HEK293 (cell line): ENCODE results near the gene HIGD1A.

Source experiments
- GLI4 ChIP-seq: fragments of 450-650 bp; formaldehyde crosslinking; IDR thresholded peaks from 2 replicates; pipeline ENCODE4 v1.5.1; 2016; ENCODE audit warnings: missing biosample characterization, missing genetic modification characterization
- HOXC10 ChIP-seq: sonication (generic); formaldehyde crosslinking; IDR thresholded peaks from 2 replicates; pipeline ENCODE4 v1.8.1; 2023; ENCODE audit warnings: mild to moderate bottlenecking, missing genetic modification reagents
- HOXD13 ChIP-seq: sonication (generic); formaldehyde crosslinking; IDR thresholded peaks from 2 replicates; pipeline ENCODE4 v1.8.0; 2022; ENCODE audit warnings: missing genetic modification reagents, borderline replicate concordance
- SP2 ChIP-seq: fragments of 450-650 bp; formaldehyde crosslinking; IDR thresholded peaks from 2 replicates; pipeline ENCODE4 v1.5.1; 2016; ENCODE audit warnings: missing biosample characterization, missing genetic modification characterization
- SP3 ChIP-seq: fragments of 450-650 bp; formaldehyde crosslinking; IDR thresholded peaks from 2 replicates; pipeline ENCODE4 v1.5.1; 2016; ENCODE audit warnings: missing biosample characterization, missing genetic modification characterization
- ZBTB20 ChIP-seq: fragments of 450-650 bp; formaldehyde crosslinking; IDR thresholded peaks from 2 replicates; pipeline ENCODE4 v1.5.1; 2016; ENCODE audit warnings: missing biosample characterization, missing genetic modification characterization
- ZEB2 ChIP-seq: fragments of 450-650 bp; formaldehyde crosslinking; IDR thresholded peaks from 2 replicates; pipeline ENCODE4 v1.5.1; 2016; ENCODE audit warnings: missing biosample characterization, missing genetic modification characterization
- ZFP69B ChIP-seq: fragments of 450-650 bp; formaldehyde crosslinking; IDR thresholded peaks from 2 replicates; pipeline ENCODE4 v1.5.1; 2016; ENCODE audit warnings: missing biosample characterization, missing genetic modification characterization
- ZNF121 ChIP-seq: fragments of 450-650 bp; formaldehyde crosslinking; IDR thresholded peaks from 2 replicates; pipeline ENCODE4 v1.5.1; 2016; ENCODE audit warnings: missing biosample characterization, missing genetic modification characterization
- ZNF223 ChIP-seq: fragments of 450-650 bp; formaldehyde crosslinking; IDR thresholded peaks from 2 replicates; pipeline ENCODE4 v1.5.1; 2016; ENCODE audit warnings: missing biosample characterization, missing genetic modification characterization
- ZNF248 ChIP-seq: fragments of 450-650 bp; formaldehyde crosslinking; IDR thresholded peaks from 2 replicates; pipeline ENCODE4 v1.5.1; 2017; ENCODE audit warnings: missing biosample characterization, missing genetic modification characterization
- ZNF302 ChIP-seq: fragments of 450-650 bp; formaldehyde crosslinking; IDR thresholded peaks from 2 replicates; pipeline ENCODE4 v1.5.1; 2016; ENCODE audit warnings: missing biosample characterization, missing genetic modification characterization, low read depth
- ZNF311 ChIP-seq: fragments of 450-650 bp; formaldehyde crosslinking; IDR thresholded peaks from 2 replicates; pipeline ENCODE4 v1.5.1; 2017; ENCODE audit warnings: missing biosample characterization, missing genetic modification characterization, borderline replicate concordance
- ZNF433 ChIP-seq: fragments of 450-650 bp; formaldehyde crosslinking; IDR thresholded peaks from 2 replicates; pipeline ENCODE4 v1.5.1; 2016; ENCODE audit warnings: missing biosample characterization, missing genetic modification characterization, low read depth
- ZNF548 ChIP-seq: fragments of 450-650 bp; formaldehyde crosslinking; IDR thresholded peaks from 2 replicates; pipeline ENCODE4 v1.5.1; 2016; ENCODE audit warnings: missing biosample characterization, missing genetic modification characterization
- ZNF610 ChIP-seq: fragments of 450-650 bp; formaldehyde crosslinking; IDR thresholded peaks from 2 replicates; pipeline ENCODE4 v1.5.1; 2016; ENCODE audit warnings: missing biosample characterization, missing genetic modification characterization, borderline replicate concordance
- ZNF658 ChIP-seq: fragments of 450-650 bp; formaldehyde crosslinking; IDR thresholded peaks from 2 replicates; pipeline ENCODE4; 2016; ENCODE audit warnings: missing biosample characterization, missing genetic modification characterization
- ZNF660 ChIP-seq: fragments of 450-650 bp; IDR thresholded peaks from 2 replicates; pipeline ENCODE4 v1.5.1; 2018; ENCODE audit warnings: missing biosample characterization, mild to moderate bottlenecking, missing genetic modification characterization
- ZNF707 ChIP-seq: fragments of 450-650 bp; formaldehyde crosslinking; IDR thresholded peaks from 2 replicates; pipeline ENCODE4 v1.5.1; 2016; ENCODE audit warnings: missing biosample characterization, missing genetic modification characterization
- ZNF768 ChIP-seq: fragments of 450-650 bp; formaldehyde crosslinking; IDR thresholded peaks from 2 replicates; pipeline ENCODE4 v1.5.1; 2018; ENCODE audit warnings: missing biosample characterization, mild to moderate bottlenecking, missing genetic modification characterization
- ZNF792 ChIP-seq: fragments of 450-650 bp; formaldehyde crosslinking; IDR thresholded peaks from 2 replicates; pipeline ENCODE4 v1.5.1; 2016; ENCODE audit warnings: missing biosample characterization, missing genetic modification characterization
- TF ChIP-seq, protein P1 (sequence below): fragments of 450-650 bp; formaldehyde crosslinking; IDR thresholded peaks from 2 replicates; pipeline ENCODE4 v1.5.1; 2016; ENCODE audit warnings: missing biosample characterization, missing genetic modification characterization
- TF ChIP-seq, protein P2 (sequence below): fragments of 450-650 bp; formaldehyde crosslinking; IDR thresholded peaks from 2 replicates; pipeline ENCODE4; 2016; ENCODE audit warnings: missing biosample characterization, missing genetic modification characterization
- TF ChIP-seq, protein P3 (sequence below): fragments of 450-650 bp; formaldehyde crosslinking; IDR thresholded peaks from 2 replicates; pipeline ENCODE4 v1.5.1; 2016; ENCODE audit warnings: missing biosample characterization, missing genetic modification characterization, low read depth
- TF ChIP-seq, protein P4 (sequence below): fragments of 450-650 bp; formaldehyde crosslinking; IDR thresholded peaks from 2 replicates; pipeline ENCODE4 v1.5.1; 2016; ENCODE audit warnings: missing biosample characterization, missing genetic modification characterization
- TF ChIP-seq, protein P5 (sequence below): fragments of 450-650 bp; formaldehyde crosslinking; IDR thresholded peaks from 2 replicates; pipeline ENCODE4 v1.5.1; 2016; ENCODE audit warnings: missing biosample characterization, missing genetic modification characterization, borderline replicate concordance
- TF ChIP-seq, protein P6 (sequence below): fragments of 450-650 bp; formaldehyde crosslinking; optimal IDR thresholded peaks from 2 replicates; pipeline ENCODE3; 2016; ENCODE audit warnings: missing biosample characterization, mild to moderate bottlenecking, missing genetic modification characterization

The HIGD1A gene

DNA sequence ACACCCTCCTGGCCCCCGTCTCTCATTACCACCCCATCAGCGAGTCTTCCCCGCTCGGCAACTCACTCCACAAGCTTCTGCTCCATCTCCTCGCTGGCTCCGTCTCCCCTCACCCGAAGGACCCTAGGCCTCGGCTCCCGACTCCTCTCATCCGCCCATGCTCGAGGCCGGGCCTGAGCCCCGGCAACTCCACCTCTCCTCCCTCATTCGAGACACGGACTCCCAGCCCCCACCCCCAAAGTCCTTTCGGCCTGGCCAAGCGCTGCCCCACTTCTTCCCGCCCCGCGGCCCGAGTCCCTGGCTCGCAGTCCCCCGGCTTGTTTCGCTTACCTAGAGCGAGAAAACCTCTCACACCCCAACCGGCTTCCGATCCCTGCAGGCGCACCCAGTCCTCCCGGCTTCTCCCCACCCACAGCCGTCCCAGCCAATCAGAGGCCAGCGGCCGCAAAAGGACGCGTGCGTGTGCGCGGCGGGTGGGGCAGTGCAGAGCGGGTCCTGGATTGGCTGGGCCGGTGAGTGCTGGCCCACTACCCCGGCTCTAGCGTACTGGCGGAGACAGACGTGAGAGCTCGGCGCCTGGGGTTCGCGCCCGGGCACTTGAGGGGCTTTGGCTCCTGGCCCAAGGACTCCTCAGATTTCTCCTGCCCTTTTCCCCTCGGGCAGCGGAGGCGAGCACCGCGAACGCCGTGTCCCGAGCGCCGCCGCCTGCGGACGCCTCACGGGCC lies at the start of gene HIGD1A (continued):
- no peak for TF ChIP-seq ZNF792 (tag by site-specific recombination)
- no peak for TF ChIP-seq ZNF223 (tag by site-specific recombination)
- TF ChIP-seq ZFP69B (tag by site-specific recombination): 0 out of 2 replicates have a peak, but pooled peaks have one; percentile 46
- TF ChIP-seq, protein P1, sequence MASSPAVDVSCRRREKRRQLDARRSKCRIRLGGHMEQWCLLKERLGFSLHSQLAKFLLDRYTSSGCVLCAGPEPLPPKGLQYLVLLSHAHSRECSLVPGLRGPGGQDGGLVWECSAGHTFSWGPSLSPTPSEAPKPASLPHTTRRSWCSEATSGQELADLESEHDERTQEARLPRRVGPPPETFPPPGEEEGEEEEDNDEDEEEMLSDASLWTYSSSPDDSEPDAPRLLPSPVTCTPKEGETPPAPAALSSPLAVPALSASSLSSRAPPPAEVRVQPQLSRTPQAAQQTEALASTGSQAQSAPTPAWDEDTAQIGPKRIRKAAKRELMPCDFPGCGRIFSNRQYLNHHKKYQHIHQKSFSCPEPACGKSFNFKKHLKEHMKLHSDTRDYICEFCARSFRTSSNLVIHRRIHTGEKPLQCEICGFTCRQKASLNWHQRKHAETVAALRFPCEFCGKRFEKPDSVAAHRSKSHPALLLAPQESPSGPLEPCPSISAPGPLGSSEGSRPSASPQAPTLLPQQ (tag by site-specific recombination): no peak
- TF ChIP-seq ZEB2 (tag by site-specific recombination): peak; percentile 32; the same call in 1 of the 2 replicates
- TF ChIP-seq ZBTB20: peak; percentile 97
- no peak for TF ChIP-seq ZNF248 (tag by site-specific recombination)
- TF ChIP-seq ZNF302 (tag by site-specific recombination): no peak
- no peak for TF ChIP-seq HOXD13 (CRISPR knock-in tag)
- no peak for TF ChIP-seq ZNF658 (tag by site-specific recombination)
- TF ChIP-seq, protein P2, sequence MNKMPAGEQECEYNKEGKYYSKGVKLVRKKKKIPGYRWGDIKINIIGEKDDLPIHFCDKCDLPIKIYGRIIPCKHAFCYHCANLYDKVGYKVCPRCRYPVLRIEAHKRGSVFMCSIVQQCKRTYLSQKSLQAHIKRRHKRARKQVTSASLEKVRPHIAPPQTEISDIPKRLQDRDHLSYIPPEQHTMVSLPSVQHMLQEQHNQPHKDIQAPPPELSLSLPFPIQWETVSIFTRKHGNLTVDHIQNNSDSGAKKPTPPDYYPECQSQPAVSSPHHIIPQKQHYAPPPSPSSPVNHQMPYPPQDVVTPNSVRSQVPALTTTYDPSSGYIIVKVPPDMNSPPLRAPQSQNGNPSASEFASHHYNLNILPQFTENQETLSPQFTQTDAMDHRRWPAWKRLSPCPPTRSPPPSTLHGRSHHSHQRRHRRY (tag by site-specific recombination): 0 out of 2 replicates have a peak, but pooled peaks have one; percentile 15
- TF ChIP-seq, protein P3, sequence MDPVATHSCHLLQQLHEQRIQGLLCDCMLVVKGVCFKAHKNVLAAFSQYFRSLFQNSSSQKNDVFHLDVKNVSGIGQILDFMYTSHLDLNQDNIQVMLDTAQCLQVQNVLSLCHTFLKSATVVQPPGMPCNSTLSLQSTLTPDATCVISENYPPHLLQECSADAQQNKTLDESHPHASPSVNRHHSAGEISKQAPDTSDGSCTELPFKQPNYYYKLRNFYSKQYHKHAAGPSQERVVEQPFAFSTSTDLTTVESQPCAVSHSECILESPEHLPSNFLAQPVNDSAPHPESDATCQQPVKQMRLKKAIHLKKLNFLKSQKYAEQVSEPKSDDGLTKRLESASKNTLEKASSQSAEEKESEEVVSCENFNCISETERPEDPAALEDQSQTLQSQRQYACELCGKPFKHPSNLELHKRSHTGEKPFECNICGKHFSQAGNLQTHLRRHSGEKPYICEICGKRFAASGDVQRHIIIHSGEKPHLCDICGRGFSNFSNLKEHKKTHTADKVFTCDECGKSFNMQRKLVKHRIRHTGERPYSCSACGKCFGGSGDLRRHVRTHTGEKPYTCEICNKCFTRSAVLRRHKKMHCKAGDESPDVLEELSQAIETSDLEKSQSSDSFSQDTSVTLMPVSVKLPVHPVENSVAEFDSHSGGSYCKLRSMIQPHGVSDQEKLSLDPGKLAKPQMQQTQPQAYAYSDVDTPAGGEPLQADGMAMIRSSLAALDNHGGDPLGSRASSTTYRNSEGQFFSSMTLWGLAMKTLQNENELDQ (tag by site-specific recombination): no peak
- TF ChIP-seq ZNF121 (tag by site-specific recombination): no peak
- no peak for TF ChIP-seq ZNF768 (tag by site-specific recombination)
- TF ChIP-seq SP2 (tag by site-specific recombination): peak; percentile 93
- TF ChIP-seq ZNF707: no peak
- no peak for TF ChIP-seq ZNF311 (tag by site-specific recombination)
- peak; percentile 6; the same call in 1 of the 2 replicates for TF ChIP-seq ZNF660 (tag by site-specific recombination)
- no peak for TF ChIP-seq ZNF433 (tag by site-specific recombination)
- no peak for TF ChIP-seq ZNF548 (tag by site-specific recombination)
- no peak for TF ChIP-seq ZNF610
- TF ChIP-seq, protein P4, sequence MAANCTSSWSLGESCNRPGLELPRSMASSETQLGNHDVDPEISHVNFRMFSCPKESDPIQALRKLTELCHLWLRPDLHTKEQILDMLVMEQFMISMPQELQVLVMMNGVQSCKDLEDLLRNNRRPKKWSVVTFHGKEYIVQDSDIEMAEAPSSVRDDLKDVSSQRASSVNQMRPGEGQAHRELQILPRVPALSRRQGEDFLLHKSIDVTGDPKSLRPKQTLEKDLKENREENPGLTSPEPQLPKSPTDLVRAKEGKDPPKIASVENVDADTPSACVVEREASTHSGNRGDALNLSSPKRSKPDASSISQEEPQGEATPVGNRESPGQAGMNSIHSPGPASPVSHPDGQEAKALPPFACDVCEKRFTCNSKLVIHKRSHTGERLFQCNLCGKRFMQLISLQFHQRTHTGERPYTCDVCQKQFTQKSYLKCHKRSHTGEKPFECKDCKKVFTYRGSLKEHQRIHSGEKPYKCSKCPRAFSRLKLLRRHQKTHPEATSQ (tag by site-specific recombination): no peak
- TF ChIP-seq, protein P5, sequence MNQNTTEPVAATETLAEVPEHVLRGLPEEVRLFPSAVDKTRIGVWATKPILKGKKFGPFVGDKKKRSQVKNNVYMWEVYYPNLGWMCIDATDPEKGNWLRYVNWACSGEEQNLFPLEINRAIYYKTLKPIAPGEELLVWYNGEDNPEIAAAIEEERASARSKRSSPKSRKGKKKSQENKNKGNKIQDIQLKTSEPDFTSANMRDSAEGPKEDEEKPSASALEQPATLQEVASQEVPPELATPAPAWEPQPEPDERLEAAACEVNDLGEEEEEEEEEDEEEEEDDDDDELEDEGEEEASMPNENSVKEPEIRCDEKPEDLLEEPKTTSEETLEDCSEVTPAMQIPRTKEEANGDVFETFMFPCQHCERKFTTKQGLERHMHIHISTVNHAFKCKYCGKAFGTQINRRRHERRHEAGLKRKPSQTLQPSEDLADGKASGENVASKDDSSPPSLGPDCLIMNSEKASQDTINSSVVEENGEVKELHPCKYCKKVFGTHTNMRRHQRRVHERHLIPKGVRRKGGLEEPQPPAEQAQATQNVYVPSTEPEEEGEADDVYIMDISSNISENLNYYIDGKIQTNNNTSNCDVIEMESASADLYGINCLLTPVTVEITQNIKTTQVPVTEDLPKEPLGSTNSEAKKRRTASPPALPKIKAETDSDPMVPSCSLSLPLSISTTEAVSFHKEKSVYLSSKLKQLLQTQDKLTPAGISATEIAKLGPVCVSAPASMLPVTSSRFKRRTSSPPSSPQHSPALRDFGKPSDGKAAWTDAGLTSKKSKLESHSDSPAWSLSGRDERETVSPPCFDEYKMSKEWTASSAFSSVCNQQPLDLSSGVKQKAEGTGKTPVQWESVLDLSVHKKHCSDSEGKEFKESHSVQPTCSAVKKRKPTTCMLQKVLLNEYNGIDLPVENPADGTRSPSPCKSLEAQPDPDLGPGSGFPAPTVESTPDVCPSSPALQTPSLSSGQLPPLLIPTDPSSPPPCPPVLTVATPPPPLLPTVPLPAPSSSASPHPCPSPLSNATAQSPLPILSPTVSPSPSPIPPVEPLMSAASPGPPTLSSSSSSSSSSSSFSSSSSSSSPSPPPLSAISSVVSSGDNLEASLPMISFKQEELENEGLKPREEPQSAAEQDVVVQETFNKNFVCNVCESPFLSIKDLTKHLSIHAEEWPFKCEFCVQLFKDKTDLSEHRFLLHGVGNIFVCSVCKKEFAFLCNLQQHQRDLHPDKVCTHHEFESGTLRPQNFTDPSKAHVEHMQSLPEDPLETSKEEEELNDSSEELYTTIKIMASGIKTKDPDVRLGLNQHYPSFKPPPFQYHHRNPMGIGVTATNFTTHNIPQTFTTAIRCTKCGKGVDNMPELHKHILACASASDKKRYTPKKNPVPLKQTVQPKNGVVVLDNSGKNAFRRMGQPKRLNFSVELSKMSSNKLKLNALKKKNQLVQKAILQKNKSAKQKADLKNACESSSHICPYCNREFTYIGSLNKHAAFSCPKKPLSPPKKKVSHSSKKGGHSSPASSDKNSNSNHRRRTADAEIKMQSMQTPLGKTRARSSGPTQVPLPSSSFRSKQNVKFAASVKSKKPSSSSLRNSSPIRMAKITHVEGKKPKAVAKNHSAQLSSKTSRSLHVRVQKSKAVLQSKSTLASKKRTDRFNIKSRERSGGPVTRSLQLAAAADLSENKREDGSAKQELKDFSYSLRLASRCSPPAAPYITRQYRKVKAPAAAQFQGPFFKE (tag by site-specific recombination): no peak
- peak; percentile 46; the same call in 1 of the 2 replicates for TF ChIP-seq SP3 (tag by site-specific recombination)
- TF ChIP-seq, protein P6, sequence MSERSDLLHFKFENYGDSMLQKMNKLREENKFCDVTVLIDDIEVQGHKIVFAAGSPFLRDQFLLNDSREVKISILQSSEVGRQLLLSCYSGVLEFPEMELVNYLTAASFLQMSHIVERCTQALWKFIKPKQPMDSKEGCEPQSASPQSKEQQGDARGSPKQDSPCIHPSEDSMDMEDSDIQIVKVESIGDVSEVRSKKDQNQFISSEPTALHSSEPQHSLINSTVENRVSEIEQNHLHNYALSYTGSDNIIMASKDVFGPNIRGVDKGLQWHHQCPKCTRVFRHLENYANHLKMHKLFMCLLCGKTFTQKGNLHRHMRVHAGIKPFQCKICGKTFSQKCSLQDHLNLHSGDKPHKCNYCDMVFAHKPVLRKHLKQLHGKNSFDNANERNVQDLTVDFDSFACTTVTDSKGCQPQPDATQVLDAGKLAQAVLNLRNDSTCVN (tag by site-specific recombination): peak; percentile 84
- TF ChIP-seq HOXC10 (CRISPR knock-in tag): no peak
- TF ChIP-seq GLI4 (tag by site-specific recombination): peak; percentile 85
